ENCODE data around the gene LMTK2. TPM values are rescaled to one million over a fixed set of nuclear protein-coding genes. Genes with fewer than 3 reads are reported as not detected.

LMTK2 gene
- total RNA-seq, 1 experiment from 2014 or later = 17.8 TPM

GRCh38 chr7:98213296-98213887 lies 106.7 kb downstream of the LMTK2 start:
- Histone ChIP-seq H3K27me3 (ENCODE audit: insufficient read depth, low read length) (no peaks in the 10 kb centered on the region), H3K9ac (ENCODE audit: low read length) (no peak overlapping the region), H2AFZ (ENCODE audit: low read depth, low read length, poor library complexity, severe bottlenecking) (no peak overlapping the region), H3K9me2 (ENCODE audit: insufficient read depth) (no peaks in the 10 kb centered on the region), H4K20me1 (ENCODE audit: insufficient read depth) (no peaks in the 10 kb centered on the region), H3K9me3 (ENCODE audit: control insufficient read depth in 1 of 2, insufficient read depth in 1 of 2, low read depth in 1 of 2, low read length in 2 of 2) (no peaks in the 10 kb centered on the region), H3K4me1 (ENCODE audit: control insufficient read depth in 1 of 2, insufficient read depth in 2 of 2, low read length in 2 of 2) (peaks cover 3 to 7% of the 10 kb centered on the region in 2 experiments; a peak in 2 of 4 replicates), H3K4me2 (ENCODE audit: low read length) (no peak overlapping the region), H3K79me2 (ENCODE audit: insufficient read depth, low read length) (no peaks in the 10 kb centered on the region), H3K27ac (ENCODE audit: low read depth, low read length) (no peak overlapping the region; the same call in 1 of the 2 replicates), H3K36me3 (ENCODE audit: control insufficient read depth in 1 of 2, insufficient read depth in 2 of 2, low read length in 2 of 2) (no peaks in the 10 kb centered on the region), H3K4me3 (replicated peaks in 1 of 2; ENCODE audit: low read depth in 1 of 2, low read length in 2 of 2) (no peak overlapping the region)
- no peak for TF ChIP-seq POLR2AphosphoS5 (IDR thresholded peaks at IDR 0.05; ENCODE audit: low read depth, low read length)
- TF ChIP-seq POLR2A (IDR thresholded peaks at IDR 0.05; ENCODE audit: borderline replicate concordance, extremely low read depth, insufficient read depth, insufficient read length) = no peak
- no peak for TF ChIP-seq TCF7L2 (IDR thresholded peaks at IDR 0.05; ENCODE audit: borderline replicate concordance, extremely low read depth, insufficient read depth, insufficient read length)
- TF ChIP-seq, protein P1, sequence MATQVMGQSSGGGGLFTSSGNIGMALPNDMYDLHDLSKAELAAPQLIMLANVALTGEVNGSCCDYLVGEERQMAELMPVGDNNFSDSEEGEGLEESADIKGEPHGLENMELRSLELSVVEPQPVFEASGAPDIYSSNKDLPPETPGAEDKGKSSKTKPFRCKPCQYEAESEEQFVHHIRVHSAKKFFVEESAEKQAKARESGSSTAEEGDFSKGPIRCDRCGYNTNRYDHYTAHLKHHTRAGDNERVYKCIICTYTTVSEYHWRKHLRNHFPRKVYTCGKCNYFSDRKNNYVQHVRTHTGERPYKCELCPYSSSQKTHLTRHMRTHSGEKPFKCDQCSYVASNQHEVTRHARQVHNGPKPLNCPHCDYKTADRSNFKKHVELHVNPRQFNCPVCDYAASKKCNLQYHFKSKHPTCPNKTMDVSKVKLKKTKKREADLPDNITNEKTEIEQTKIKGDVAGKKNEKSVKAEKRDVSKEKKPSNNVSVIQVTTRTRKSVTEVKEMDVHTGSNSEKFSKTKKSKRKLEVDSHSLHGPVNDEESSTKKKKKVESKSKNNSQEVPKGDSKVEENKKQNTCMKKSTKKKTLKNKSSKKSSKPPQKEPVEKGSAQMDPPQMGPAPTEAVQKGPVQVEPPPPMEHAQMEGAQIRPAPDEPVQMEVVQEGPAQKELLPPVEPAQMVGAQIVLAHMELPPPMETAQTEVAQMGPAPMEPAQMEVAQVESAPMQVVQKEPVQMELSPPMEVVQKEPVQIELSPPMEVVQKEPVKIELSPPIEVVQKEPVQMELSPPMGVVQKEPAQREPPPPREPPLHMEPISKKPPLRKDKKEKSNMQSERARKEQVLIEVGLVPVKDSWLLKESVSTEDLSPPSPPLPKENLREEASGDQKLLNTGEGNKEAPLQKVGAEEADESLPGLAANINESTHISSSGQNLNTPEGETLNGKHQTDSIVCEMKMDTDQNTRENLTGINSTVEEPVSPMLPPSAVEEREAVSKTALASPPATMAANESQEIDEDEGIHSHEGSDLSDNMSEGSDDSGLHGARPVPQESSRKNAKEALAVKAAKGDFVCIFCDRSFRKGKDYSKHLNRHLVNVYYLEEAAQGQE (IDR thresholded peaks at IDR 0.05; ENCODE audit: low read depth) = no peak
- TF ChIP-seq ZNF274 (IDR thresholded peaks at IDR 0.05; ENCODE audit: low read depth, low read length) = no peak
- no peak for TF ChIP-seq YY1 (IDR thresholded peaks at IDR 0.05; ENCODE audit: extremely low read depth, insufficient replicate concordance, low read depth, low read length)
- no peak for TF ChIP-seq JUND (IDR thresholded peaks at IDR 0.05)
- TF ChIP-seq FOSL1 (IDR thresholded peaks at IDR 0.05; ENCODE audit: low read depth) = no peak
- TF ChIP-seq CBX3 (IDR thresholded peaks at IDR 0.05; ENCODE audit: low read depth) = no peak
- TF ChIP-seq SP1 (IDR thresholded peaks at IDR 0.05; ENCODE audit: low read depth) = no peak
- no peak for TF ChIP-seq EGR1 (IDR thresholded peaks at IDR 0.05; ENCODE audit: low read depth)
- TF ChIP-seq RAD21 (IDR thresholded peaks at IDR 0.05; ENCODE audit: low read depth) = no peak
- TF ChIP-seq, protein P2, sequence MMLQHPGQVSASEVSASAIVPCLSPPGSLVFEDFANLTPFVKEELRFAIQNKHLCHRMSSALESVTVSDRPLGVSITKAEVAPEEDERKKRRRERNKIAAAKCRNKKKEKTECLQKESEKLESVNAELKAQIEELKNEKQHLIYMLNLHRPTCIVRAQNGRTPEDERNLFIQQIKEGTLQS (IDR thresholded peaks at IDR 0.05) = no peak
- CTCF ChIA-PET = no interaction called here
- POLR2A ChIA-PET = no interaction called here
- RAD21 ChIA-PET (ENCODE audit: low non-redundant PET in 1 of 2, low total read pairs in 2 of 2, uncharacterized antibody in 2 of 2, unreplicated experiment in 2 of 2) = no interaction called here
- intact Hi-C loops (cut with micrococcal nuclease) = no loop called here
- no peak for DNase-seq (ENCODE audit: low read depth, low spot score)
- BruUV-seq (replicated peaks) = no TSS peak
- no peak for ATAC-seq

Data from HCT116 (cell line).